Lower leg skin (tissue), 4 donors: Measurements from ENCODE around the gene SURF2. TPM values are rescaled to one million over a fixed set of nuclear protein-coding genes. Genes with fewer than 3 reads are reported as not detected.
"Not testable (repeated sequence)": the region's sequence is repeated elsewhere in the genome, so short reads cannot be mapped to it uniquely, and the experiment has no call there.

ENCODE experiments used
- DNase-seq, 2 donors: peaks; one replicate each; pipeline ENCODE4 v3.0.0-alpha.2; 2019; ENCODE audit warnings: low spot score in 2 of 2
- H3K4me3 ChIP-seq: fragments of 200-600 bp; sonication (generic); 2 replicates; pipeline ENCODE4 v1.5.1; 2017; ENCODE audit warnings: mild to moderate bottlenecking, low read depth; ENCODE audit not compliant: poor library complexity, severe bottlenecking
- CTCF ChIP-seq, 3 donors: fragments of 450-650 bp; IDR thresholded peaks; one replicate each; pipeline ENCODE4 v1.5.1; 2016; ENCODE audit warnings: antibody characterized with exemption in 3 of 3, mild to moderate bottlenecking in 3 of 3, moderate library complexity in 2 of 3
- POLR2A ChIP-seq, 2 donors: fragments of 450-650 bp; IDR thresholded peaks; one replicate each; pipeline ENCODE4 v1.6.1; 2016 to 2017; ENCODE audit warnings: antibody characterized with exemption in 2 of 2, mild to moderate bottlenecking in 1 of 2, moderate library complexity in 1 of 2
- WGBS, 2 donors: methylation state at CpG; one replicate each; pipeline ENCODE4 v1.1.5; 2018; 5-methylcytosine and 5-hydroxymethylcytosine counted together
- intact Hi-C: fragments of 100-400 bp; cut with DNase I; formaldehyde crosslinking; loops from one replicate; pipeline ENCODE4 v1.15.0; 2023; ENCODE audit warnings: low total_unique reads
- total RNA-seq, 4 donors: library from RNA; depleted of rRNA; stranded (reverse); fragments of >200 nt; gene quantifications; one replicate each; pipeline ENCODE4 v1.1.0, GENCODE V29; 2016

SURF2 gene
- total RNA-seq, result 10 to 100 TPM; 31.2 to 40.7 (median 35.4) TPM

GRCh38 chr9:133356391-133357091 lies at the start of gene SURF2, which contains the start of gene SURF1:
Gene SURF2, plus strand, starts transcription at chr9:133356550. Its CDS starts 43 bp downstream, at chr9:133356593.
Gene SURF1, minus strand, starts transcription at chr9:133356487. Its CDS starts 34 bp downstream, at chr9:133356453.
- intact Hi-C loops, result no loop called here
- TF ChIP-seq CTCF (IDR thresholded peaks at IDR 0.05), result no peak
- peak in 1 of 2 donors; percentile 23 for TF ChIP-seq POLR2A (IDR thresholded peaks at IDR 0.05)
- WGBS, 2 donors, result 1% methylated on average over 31 to 47 of the region's 78 CpGs
- DNase-seq, result peak; percentile 83 to 97
- peak within 1 kb of the TSS; percentile 69 for H3K4me3 ChIP-seq

DNA sequence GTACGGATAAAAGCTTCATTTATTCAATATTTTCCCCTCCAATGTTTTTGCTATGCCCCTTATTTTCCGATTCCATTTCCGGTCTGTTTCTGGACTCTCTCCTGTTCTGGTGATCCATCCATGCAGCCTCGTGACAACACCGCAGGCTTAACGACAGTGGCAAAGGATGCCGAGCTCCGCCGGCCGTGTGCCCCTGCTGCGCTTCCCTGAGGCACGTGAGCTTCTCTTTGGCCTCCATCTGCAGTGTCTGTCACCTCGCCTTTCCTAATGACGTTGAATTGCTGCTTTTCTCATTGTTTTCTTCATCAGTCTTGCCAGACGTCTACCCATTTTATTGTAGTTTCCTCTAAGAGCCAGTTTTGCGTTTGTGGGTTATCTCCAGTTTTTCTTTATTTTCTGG lies 49.0 kb upstream of the SURF2 start:
- intact Hi-C loops, result no loop called here
- DNase-seq, result peak in 1 of 2 donors; percentile 13
- WGBS, 2 donors, result 67 to 71% methylated on average over 16 of the region's 16 CpGs
- H3K4me3 ChIP-seq, result no peak overlapping the region
- TF ChIP-seq CTCF (IDR thresholded peaks at IDR 0.05), result no peak
- TF ChIP-seq POLR2A (IDR thresholded peaks at IDR 0.05), result no peak

GRCh38 chr9:133309608-133310007 lies 46.7 kb upstream of the SURF2 start:
- H3K4me3 ChIP-seq, result no peak overlapping the region
- intact Hi-C loops, result no loop called here
- no peak for DNase-seq
- no peak for TF ChIP-seq POLR2A (IDR thresholded peaks at IDR 0.05)
- no peak for TF ChIP-seq CTCF (IDR thresholded peaks at IDR 0.05)
- 85 to 89% methylated on average over 6 of the region's 6 CpGs for WGBS, 2 donors

GRCh38 chr9:133315997-133316396 lies 40.4 kb upstream of the SURF2 start:
- TF ChIP-seq CTCF (IDR thresholded peaks at IDR 0.05) (no peak), POLR2A (IDR thresholded peaks at IDR 0.05) (no peak)
- intact Hi-C loops, result no loop called here
- WGBS, 2 donors, result 53 to 74% methylated on average over 2 of the region's 2 CpGs
- H3K4me3 ChIP-seq, result no peak overlapping the region
- DNase-seq, result no peak

DNA sequence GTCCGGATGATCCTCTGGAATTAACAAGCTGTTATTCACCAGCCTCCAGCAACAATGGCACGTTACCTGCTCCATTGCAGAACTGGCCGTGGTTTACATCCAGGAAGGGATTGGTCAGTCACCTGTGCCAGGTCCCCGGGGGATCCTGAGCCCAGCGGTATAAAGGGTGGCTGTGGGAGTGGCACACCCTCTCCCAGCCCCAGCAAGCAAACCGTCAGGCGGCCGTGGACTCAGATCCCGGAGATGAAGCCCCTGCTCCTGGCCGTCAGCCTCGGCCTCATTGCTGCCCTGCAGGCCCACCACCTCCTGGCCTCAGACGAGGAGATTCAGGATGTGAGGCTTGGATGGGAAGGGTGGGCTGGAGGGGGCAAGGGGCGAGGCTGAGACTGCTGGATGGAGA lies 38.8 kb upstream of the SURF2 start:
- H3K4me3 ChIP-seq, intact Hi-C loops: not testable (repeated sequence)
- 53 to 58% methylated on average over 10 to 12 of the region's 13 CpGs for WGBS, 2 donors
- peak in 1 of 2 donors; percentile 71 for DNase-seq

GRCh38 chr9:133320421-133320881 lies 35.9 kb upstream of the SURF2 start:
- 78% methylated on average over 13 of the region's 13 CpGs for WGBS, 2 donors
- intact Hi-C loops, result no loop called here
- H3K4me3 ChIP-seq, result no peak overlapping the region
- TF ChIP-seq POLR2A (IDR thresholded peaks at IDR 0.05), result no peak
- no peak for TF ChIP-seq CTCF (IDR thresholded peaks at IDR 0.05)
- DNase-seq, result peak in 1 of 2 donors; percentile 71
